HG03097 (cell line): Measurements from ENCODE around the gene TNFAIP1.

ENCODE experiments used
- ATAC-seq: cut with Tn5 transposase; IDR thresholded peaks from one replicate; pipeline ENCODE4 v1.9.1; 2021; ENCODE audit not compliant: unreplicated experiment, low FRiP score

Gene TNFAIP1

GRCh38 chr17:28369684-28370034 is 34.1 kb downstream of the TNFAIP1 start:
- no peak for ATAC-seq

GRCh38 chr17:28370035-28370743 is 34.6 kb downstream of the TNFAIP1 start, which contains the start of gene VTN:
VTN (minus strand) TSS chr17:28370307; CDS start chr17:28370203, 104 bp downstream.
- ATAC-seq = no peak

GRCh38 chr17:28370744-28371103 is 35.2 kb downstream of the TNFAIP1 start:
- ATAC-seq = no peak

- peak; percentile 72 for ATAC-seq
Observed at GRCh38 chr17:28371245-28372202, 36.0 kb downstream of the TNFAIP1 start, which contains the start of gene SARM1. SARM1 (plus strand) TSS chr17:28371694; CDS start chr17:28372033, 339 bp downstream.

- ATAC-seq = peak; percentile 13
Observed at GRCh38 chr17:28372203-28372944, 36.8 kb downstream of the TNFAIP1 start.

GRCh38 chr17:28372945-28373274 is 37.3 kb downstream of the TNFAIP1 start:
- no peak for ATAC-seq

- no peak for ATAC-seq
Observed at GRCh38 chr17:28379814-28380801, 44.5 kb downstream of the TNFAIP1 start.

DNA sequence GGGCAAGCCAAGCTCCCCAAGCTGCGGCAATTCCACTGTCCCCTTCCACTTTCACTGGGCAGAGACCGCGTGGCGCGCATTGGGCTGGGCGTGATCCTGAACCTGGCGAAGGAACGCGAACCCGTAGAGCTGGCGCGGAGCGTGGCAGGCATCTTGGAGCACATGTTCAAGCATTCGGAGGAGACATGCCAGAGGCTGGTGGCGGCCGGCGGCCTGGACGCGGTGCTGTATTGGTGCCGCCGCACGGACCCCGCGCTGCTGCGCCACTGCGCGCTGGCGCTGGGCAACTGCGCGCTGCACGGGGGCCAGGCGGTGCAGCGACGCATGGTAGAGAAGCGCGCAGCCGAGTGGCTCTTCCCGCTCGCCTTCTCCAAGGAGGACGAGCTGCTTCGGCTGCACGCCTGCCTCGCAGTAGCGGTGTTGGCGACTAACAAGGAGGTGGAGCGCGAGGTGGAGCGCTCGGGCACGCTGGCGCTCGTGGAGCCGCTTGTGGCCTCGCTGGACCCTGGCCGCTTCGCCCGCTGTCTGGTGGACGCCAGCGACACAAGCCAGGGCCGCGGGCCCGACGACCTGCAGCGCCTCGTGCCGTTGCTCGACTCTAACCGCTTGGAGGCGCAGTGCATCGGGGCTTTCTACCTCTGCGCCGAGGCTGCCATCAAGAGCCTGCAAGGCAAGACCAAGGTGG is 45.7 kb downstream of the TNFAIP1 start:
- ATAC-seq = no peak

GRCh38 chr17:28384281-28385036 is 48.9 kb downstream of the TNFAIP1 start:
- ATAC-seq = peak; percentile 63

DNA sequence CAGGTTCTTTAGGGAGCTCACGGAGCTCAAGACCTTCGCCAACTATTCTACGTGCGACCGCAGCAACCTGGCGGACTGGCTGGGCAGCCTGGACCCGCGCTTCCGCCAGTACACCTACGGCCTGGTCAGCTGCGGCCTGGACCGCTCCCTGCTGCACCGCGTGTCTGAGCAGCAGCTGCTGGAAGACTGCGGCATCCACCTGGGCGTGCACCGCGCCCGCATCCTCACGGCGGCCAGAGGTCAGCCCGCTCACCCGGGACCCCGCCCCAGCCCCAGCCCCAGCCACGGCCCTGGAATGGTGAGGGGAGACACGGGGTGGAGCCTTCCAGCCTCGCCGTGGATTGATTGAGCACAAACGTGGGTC is 49.5 kb downstream of the TNFAIP1 start:
- ATAC-seq = no peak

GRCh38 chr17:28385406-28385805 is 49.8 kb downstream of the TNFAIP1 start:
- ATAC-seq = no peak

DNA sequence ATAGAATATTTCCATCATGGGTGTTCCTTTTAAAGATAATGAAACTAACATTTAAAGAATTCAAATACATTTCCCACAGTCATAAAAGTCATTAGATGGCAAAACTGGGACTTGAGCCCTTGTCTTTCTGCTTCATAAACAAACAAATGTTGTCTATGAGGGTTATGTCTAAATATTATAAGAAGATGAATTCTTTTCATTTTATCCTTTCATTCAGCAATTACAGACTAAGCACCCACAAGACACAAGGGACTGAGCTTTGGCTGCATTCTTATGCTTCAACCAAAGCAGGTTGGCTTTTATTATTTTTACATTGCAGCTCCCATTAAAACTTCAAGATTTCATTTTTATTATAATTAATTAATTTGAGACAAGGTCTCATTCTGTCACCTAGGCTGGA is 50.8 kb downstream of the TNFAIP1 start:
- ATAC-seq = no peak

GRCh38 chr17:28388106-28388505 is 52.5 kb downstream of the TNFAIP1 start:
- no peak for ATAC-seq

- ATAC-seq = no peak
Observed at GRCh38 chr17:28390141-28390540, 54.6 kb downstream of the TNFAIP1 start.

DNA sequence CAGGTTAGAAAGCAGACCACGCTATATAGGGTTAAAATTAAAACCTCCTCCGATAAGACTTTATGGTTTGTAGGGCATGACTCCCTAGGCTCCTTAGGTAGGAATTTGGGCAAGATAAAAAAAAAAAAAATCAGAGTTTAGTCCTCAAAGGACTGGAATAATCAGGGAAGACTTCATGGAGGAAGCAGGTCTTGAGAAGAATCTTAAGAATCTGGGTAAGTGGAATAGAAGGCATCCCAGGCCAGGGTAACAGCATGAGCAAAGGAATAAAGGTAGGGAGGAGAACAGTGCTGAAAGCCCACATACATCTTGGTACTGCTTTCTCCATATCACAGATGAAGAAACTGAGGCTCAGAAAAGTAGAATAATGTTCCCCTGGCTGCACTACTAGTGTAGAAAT is 55.0 kb downstream of the TNFAIP1 start:
- ATAC-seq = no peak

DNA sequence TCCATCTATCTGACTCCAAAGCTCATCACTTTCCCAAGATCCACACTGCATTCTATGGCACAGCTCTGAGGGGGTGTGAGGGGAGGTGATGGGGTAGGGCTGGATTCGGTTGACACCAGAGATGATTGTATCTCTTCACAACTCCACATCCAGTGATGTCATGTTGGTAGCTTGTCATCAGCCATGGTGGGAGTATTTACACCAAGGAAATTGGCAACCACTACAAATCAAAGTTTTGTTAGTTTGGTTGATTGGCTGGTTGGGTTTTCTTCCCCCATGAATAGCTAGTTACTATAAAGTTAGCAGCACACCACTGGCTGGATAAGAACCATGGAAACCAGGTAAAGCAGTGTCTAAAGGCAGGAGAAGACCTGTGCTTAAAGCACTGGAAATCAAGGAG is 55.4 kb downstream of the TNFAIP1 start:
- no peak for ATAC-seq

- no peak for ATAC-seq
Observed at GRCh38 chr17:28391401-28391800, 55.8 kb downstream of the TNFAIP1 start.

GRCh38 chr17:28392491-28392890 is 56.9 kb downstream of the TNFAIP1 start:
- no peak for ATAC-seq
